Measurements from ENCODE around the gene BCKDHA. TPM values are rescaled to one million over a fixed set of nuclear protein-coding genes. Genes with fewer than 3 reads are reported as not detected.
"Not testable (repeated sequence)": the region's sequence is repeated elsewhere in the genome, so short reads cannot be mapped to it uniquely, and the experiment has no call there.

Gene BCKDHA
- total RNA-seq, 2 experiments from 2014 or later, result 18.7 to 20.1 TPM

DNA sequence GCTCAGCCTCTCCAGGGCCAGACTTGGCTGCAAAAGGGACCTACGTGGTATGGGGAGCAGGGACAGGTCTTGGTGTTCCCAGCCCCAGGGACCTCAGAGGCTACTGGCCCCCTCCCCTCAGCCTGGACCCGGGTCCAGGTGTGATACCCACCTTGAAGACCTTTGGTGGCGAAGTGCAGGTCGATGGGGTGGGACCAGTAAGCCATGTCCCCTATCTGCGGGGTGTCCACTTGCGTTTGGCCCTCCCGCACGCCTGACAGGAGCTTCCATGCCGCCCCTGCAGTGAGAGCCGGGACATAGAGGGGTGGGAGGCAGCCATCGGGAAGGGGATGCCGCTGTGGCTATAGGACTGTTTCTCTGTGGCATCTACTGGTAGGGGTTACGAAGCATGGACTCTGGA lies 39.9 kb upstream of the BCKDHA start:
- no peaks in the 10 kb centered on the region for H3K27me3 Mint-ChIP-seq
- H3K9me3 Mint-ChIP-seq (ENCODE audit: low read depth), result no peaks in the 10 kb centered on the region
- ATAC-seq, result no peak
- H3K36me3 Mint-ChIP-seq, result peaks cover 5% of the 10 kb centered on the region
- CTCF ChIA-PET, result interaction anchor here (0.6 to 4.3 kb wide), 8 partner anchors 8 to 505 kb away, joined by 3 to 17 read pairs (median 3); partner anchors contain the start of gene HNRNPUL1
- peak overlapping the region; percentile 89 for H3K27ac Mint-ChIP-seq
- no peak for DNase-seq
- no peak overlapping the region for H3K4me3 Mint-ChIP-seq
- H3K4me1 Mint-ChIP-seq, result peaks cover 45% of the 10 kb centered on the region

DNA sequence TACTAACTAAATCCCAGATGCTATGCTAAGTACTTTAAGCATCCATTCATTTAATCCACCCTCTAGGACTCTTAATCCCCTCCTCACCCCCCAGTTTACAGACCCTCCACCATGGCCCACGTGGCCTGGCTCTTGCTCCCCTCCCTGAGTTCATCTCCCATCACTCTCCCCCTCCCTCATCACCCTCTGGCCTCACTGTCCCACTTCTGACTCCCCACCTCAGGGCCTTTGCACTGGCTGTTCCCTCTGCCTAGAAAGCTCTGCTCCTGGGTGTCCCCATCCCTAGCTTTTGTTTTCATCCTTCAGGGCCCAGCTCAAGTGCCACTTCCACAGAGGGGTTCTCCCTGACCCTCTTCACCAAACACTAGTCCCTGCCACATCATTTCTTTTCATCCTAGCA lies 37.9 kb upstream of the BCKDHA start:
- Mint-ChIP-seq H3K4me3 (no peak overlapping the region), H3K9me3 (ENCODE audit: low read depth) (no peaks in the 10 kb centered on the region), H3K27me3 (no peaks in the 10 kb centered on the region), H3K27ac (no peak overlapping the region), H3K36me3 (peaks cover 4% of the 10 kb centered on the region), H3K4me1 (peaks cover 52% of the 10 kb centered on the region)
- CTCF ChIA-PET, result no interaction called here
- DNase-seq, result no peak
- ATAC-seq, result no peak

DNA sequence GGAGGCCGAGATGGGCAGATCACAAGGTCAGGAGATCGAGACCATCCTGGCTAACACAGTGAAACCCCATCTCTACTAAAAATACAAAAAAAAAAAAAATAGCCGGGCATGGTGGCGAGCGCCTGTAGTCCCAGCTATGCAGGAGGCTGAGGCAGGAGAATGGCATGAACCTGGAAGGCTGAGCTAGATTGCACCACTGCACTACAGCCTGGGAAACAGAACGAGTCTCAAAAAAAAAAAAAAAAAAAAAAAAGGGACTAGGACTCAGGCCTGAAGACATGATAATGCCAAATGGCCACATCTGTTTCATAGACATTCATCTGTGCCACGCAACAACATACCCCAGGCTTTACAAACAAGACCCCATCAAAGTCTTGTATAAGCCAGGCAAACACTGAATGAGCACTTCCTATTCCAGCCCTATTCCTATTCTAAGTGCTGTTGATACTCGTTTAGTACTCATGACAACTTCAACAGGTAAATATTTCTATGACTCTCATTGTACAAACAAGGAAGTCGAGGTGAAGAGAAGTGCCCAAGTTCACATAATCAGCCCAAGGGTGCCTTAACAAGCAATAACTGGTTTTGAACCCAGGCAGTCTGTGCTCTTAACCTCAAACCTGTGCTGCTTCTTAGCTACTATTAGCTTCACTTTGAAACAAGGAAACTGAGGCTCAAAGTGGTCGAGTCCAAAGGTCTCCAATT lies 35.3 kb upstream of the BCKDHA start:
- CTCF ChIA-PET, result interaction anchor here (3.1 to 4.7 kb wide), 2 partner anchors 10 to 13 kb away, joined by 11 to 51 read pairs; partner anchors contain the start of gene TGFB1
- H3K27me3 Mint-ChIP-seq, result no peaks in the 10 kb centered on the region
- H3K27ac Mint-ChIP-seq, result peak overlapping the region; percentile 95

DNA sequence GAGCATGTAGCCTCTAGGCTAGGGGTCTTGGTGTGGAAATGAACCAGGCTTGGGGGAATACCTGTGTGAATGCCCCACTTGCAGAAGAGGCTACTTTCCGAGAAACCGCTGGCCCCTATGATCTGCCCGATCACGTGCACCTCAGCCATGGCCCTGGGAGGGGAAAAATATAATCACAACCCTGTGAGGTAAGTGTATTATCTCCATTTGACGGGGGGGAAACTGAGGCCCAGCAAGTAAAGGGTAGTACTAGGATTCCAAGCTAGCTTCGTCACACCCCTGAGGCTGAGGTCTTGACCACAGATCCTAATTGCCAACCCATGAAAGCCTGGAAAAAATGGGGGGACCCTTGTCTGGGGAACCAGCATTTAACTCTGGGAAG lies 34.3 kb upstream of the BCKDHA start:
- H3K36me3 Mint-ChIP-seq, result peaks cover 2% of the 10 kb centered on the region
- DNase-seq (peak; percentile 41), ATAC-seq (no peak)
- peaks cover 30% of the 10 kb centered on the region for H3K4me1 Mint-ChIP-seq
- H3K9me3 Mint-ChIP-seq (ENCODE audit: low read depth), result no peaks in the 10 kb centered on the region
- peak overlapping the region; percentile 90 for H3K4me3 Mint-ChIP-seq
- no peaks in the 10 kb centered on the region for H3K27me3 Mint-ChIP-seq
- H3K27ac Mint-ChIP-seq, result peak overlapping the region; percentile 95
- CTCF ChIA-PET, result interaction anchor here (0.7 to 4.7 kb wide), 11 partner anchors 8 to 101 kb away, joined by 3 to 51 read pairs (median 11); partner anchors contain the start of genes DMAC2 and TGFB1

More for the DNA sequence above, 35.3 kb upstream of the BCKDHA start:
- Mint-ChIP-seq H3K36me3 (peaks cover 2% of the 10 kb centered on the region), H3K4me1 (peaks cover 38% of the 10 kb centered on the region), H3K9me3 (ENCODE audit: low read depth) (no peaks in the 10 kb centered on the region), H3K4me3 (no peak overlapping the region)
- DNase-seq (no peak), ATAC-seq (no peak)

DNA sequence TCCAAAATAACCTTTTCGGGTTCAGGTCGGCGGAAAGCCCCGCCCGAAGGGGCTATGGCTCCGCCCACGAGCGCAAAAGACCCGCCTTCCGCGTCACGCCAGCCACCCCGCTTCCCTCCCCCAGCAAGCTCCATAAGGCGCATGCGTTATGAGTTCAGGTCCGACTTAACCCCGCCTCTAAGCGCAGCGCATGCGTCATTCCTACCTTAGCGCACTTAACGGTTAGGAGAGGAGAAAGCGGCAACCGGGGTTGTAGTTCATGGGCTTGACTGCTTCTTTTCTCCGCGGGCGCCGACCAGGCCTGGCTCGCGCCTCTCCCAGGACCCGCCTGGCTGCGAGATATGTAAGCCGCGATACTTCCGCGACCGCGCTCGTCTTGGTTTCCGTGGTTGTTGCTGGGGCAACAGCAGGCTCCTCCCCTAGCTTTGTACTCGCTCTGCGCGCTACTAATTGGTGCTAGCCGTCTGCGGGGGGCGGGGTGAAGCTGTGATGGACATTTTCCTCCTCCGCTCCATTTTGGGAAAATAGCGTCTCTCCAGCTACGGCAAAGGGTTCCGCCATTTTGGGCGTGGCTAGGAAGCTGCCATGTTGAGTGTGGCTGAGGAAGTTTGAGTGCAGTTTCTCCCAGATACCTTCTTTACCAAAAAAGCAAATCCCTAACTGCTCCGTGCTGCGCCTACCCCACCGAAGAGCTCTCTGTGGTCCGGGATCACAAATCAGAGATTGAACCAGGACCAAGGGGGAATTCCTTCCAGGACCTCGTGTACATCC lies 33.7 kb upstream of the BCKDHA start, which contains the start of gene B9D2:
TSS of gene B9D2 (minus strand) at position 397 of the 771 bp plus-strand sequence. CDS start 630 bp downstream, outside the sequence.
- H3K27me3 Mint-ChIP-seq, result no peaks in the 10 kb centered on the region
- peaks cover 27% of the 10 kb centered on the region for H3K4me1 Mint-ChIP-seq
- H3K36me3 Mint-ChIP-seq, result peaks cover 2% of the 10 kb centered on the region
- CTCF ChIA-PET, result interaction anchor here (0.7 to 4.7 kb wide), 13 partner anchors 9 to 765 kb away, joined by 3 to 51 read pairs (median 4); partner anchors contain the start of genes DMAC2 and TGFB1
- H3K4me3 Mint-ChIP-seq, result peak within 1 kb of the TSS; percentile 90
- ATAC-seq (peak; percentile 95), DNase-seq (peak; percentile 99)
- no peaks in the 10 kb centered on the region for H3K9me3 Mint-ChIP-seq (ENCODE audit: low read depth)
- peak within 1 kb of the TSS; percentile 95 for H3K27ac Mint-ChIP-seq

DNA sequence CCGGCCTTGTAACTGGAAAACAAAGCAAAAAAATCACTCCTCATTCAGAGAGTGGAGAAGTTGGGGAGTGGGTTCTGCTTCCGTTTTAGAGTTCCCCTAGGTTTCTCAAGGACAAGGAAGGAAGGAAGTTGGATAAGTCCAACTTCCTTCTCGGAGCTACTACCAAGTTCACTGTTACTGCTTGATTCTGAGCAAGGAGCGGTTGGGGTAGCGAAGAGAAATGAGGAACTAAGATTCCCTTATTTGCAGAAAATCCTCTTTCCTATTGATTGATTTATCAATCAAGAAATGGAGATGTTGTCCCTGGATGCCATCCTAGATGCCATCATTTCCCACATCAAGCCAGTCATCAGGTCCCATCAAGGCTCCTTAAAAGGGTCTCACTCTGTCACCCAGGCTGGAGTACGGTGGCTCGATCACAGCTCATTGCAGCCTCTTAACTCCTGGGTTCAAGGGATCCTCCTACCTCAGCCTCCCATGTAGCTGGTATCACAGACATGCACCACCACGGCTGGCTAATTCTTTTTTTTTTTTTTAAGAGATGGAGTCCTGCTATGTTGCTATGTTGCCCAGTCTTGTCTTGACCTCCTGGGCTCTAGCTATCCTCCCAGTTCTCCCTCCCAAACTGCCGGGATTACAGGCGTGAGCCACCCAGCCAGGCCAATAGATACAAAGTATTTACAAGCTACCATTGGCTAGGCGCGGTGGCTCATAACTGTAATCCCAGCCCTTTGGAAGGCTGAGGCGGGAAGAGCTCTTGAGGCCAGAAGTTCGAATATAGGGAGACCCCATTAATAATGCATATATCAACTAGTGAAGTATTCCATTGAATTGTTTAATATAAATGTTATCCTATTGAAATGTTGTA lies 32.9 kb upstream of the BCKDHA start:
- DNase-seq, result no peak
- no peak for ATAC-seq

DNA sequence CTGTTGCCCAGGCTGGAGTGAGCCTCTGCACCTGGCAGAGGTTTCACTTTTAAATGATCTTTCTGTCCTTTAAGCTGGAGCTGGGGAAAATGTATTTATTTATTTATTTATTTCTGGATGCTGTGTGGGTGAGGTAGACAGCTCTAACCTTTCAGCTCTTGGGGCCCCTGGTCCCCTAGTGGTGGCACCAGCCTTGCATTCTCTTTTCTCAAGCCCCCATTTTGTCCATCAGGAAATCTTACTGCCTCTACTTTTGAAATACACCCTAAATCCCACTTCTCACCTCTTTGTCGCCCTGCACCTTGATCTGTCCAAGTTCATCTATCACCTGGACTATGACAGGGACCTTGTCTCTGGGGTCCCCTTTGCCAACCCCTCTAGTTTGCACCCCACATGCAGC lies 31.5 kb upstream of the BCKDHA start:
- H3K27ac Mint-ChIP-seq, result peak overlapping the region; percentile 19
- peaks cover 2% of the 10 kb centered on the region for H3K36me3 Mint-ChIP-seq
- H3K9me3 Mint-ChIP-seq (ENCODE audit: low read depth), result no peaks in the 10 kb centered on the region
- H3K27me3 Mint-ChIP-seq, result no peaks in the 10 kb centered on the region
- ATAC-seq (no peak), DNase-seq (peak; percentile 52)
- CTCF ChIA-PET, result interaction anchor here (0.7 to 4.7 kb wide), 6 partner anchors 9 to 65 kb away, joined by 3 to 51 read pairs (median 8); partner anchors contain the start of gene TGFB1
- H3K4me1 Mint-ChIP-seq, result peaks cover 27% of the 10 kb centered on the region
- H3K4me3 Mint-ChIP-seq, result no peak overlapping the region

More for the DNA sequence above, 32.9 kb upstream of the BCKDHA start:
- CTCF ChIA-PET, result interaction anchor here (1.0 to 4.7 kb wide), 14 partner anchors 8 to 766 kb away, joined by 3 to 51 read pairs (median 4); partner anchors contain the start of genes DMAC2 and TGFB1
- no peaks in the 10 kb centered on the region for H3K9me3 Mint-ChIP-seq (ENCODE audit: low read depth)
- H3K27ac Mint-ChIP-seq, result peak overlapping the region; percentile 95
- H3K4me1 Mint-ChIP-seq, result peaks cover 27% of the 10 kb centered on the region
- H3K27me3 Mint-ChIP-seq, result no peaks in the 10 kb centered on the region
- H3K36me3 Mint-ChIP-seq, result peaks cover 2% of the 10 kb centered on the region
- peak overlapping the region; percentile 90 for H3K4me3 Mint-ChIP-seq

DNA sequence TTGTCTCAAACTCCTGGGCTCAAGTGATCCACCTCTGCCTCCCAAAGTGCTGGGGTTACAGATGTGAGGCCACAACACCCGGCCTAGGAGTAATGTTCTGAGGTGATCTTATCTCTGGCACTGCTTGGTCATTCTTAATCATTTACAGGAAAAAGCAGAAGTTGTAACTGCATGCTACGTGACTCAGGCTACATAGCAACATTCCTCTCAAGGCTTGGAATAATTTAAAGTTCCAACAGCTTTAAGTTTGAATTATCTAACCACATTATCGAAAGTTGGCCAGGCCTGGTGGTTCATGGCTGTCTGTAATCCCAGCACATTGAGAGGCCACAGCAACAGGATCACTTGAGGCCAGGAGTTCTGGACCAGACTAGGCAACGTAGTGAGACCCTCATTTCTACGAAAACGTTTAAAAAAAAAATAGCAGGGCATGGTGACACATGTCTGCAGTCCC lies 29.7 kb upstream of the BCKDHA start:
- ATAC-seq, result no peak
- peaks cover 2% of the 10 kb centered on the region for H3K36me3 Mint-ChIP-seq
- CTCF ChIA-PET, result no interaction called here
- no peaks in the 10 kb centered on the region for H3K27me3 Mint-ChIP-seq
- DNase-seq, result no peak
- no peaks in the 10 kb centered on the region for H3K9me3 Mint-ChIP-seq (ENCODE audit: low read depth)
- no peak overlapping the region for H3K4me3 Mint-ChIP-seq
- H3K4me1 Mint-ChIP-seq, result peaks cover 22% of the 10 kb centered on the region
- H3K27ac Mint-ChIP-seq, result no peak overlapping the region

DNA sequence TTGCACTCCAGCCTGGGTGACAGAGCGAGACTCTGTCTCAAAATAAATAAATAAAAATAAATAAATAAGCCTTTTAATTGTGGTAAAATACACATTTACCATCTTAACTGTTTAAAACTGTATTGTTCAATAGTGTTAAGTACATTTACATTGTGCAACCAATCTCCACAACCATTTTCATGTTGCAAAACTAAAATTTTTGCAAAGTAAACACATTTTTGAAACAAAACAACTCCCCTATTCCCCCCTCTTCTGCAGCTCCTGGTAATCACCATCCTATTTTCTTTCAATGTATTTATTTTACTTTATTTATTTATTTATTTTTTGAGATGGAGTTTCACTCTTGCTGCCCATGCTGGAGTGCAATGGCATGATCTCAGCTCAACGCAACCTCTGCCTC lies 27.8 kb upstream of the BCKDHA start:
- CTCF ChIA-PET, result interaction anchor here (1.1 to 2.1 kb wide), 2 partner anchors 12 to 70 kb away, joined by 3 to 5 read pairs; partner anchors contain the start of gene DMAC2
- H3K27me3 Mint-ChIP-seq, result no peaks in the 10 kb centered on the region

DNA sequence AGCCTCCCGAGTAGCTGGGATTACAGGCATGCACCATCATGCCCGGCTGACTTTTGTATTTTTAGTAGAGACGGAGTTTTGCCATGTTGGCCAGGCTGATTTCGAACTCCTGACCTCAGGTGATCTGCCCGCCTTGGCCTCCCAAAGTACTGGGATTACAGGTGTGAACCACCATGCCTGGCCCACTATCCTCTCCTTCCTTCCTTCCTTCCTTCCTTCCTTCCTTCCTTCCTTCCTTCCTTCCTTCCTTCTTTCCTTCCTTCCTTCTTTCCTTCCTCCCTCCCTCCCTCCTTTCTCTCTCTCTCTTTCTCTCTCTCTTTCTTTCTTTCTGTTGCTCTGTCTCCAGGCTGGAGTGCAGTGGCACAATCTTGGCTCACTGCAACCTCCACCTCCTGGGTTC lies 26.5 kb upstream of the BCKDHA start:
- H3K9me3 Mint-ChIP-seq (ENCODE audit: low read depth); H3K4me3 Mint-ChIP-seq; ATAC-seq; H3K27ac Mint-ChIP-seq; CTCF ChIA-PET; H3K4me1 Mint-ChIP-seq; DNase-seq; H3K27me3 Mint-ChIP-seq; H3K36me3 Mint-ChIP-seq: not testable (repeated sequence)

More for the DNA sequence above, 27.8 kb upstream of the BCKDHA start:
- Mint-ChIP-seq H3K9me3 (ENCODE audit: low read depth) (no peaks in the 10 kb centered on the region), H3K4me1 (peaks cover 10% of the 10 kb centered on the region), H3K36me3 (no peaks in the 10 kb centered on the region), H3K27ac (no peak overlapping the region), H3K4me3 (no peak overlapping the region)
- DNase-seq (no peak), ATAC-seq (no peak)

DNA sequence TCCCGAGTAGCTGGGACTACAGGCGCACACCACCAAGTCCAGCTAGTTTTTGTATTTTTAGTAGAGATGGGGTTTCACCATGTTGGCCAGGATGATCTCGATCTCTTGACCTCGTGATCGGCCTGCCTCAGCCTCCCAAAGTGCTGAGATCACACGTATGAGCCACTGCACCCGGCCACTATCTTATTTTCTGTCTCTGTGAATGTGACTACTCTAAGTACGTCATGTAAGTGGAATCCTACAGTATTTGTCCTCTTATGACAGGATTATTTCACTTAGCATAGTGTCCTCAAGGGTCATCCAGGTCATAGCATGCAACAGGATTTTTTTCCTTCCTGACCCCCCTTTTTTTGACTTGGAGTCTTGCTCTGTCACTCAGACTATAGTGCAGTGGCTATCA lies 26.1 kb upstream of the BCKDHA start:
- Mint-ChIP-seq H3K36me3 (peaks cover 3% of the 10 kb centered on the region), H3K27ac (no peak overlapping the region), H3K27me3 (no peaks in the 10 kb centered on the region), H3K9me3 (ENCODE audit: low read depth) (no peaks in the 10 kb centered on the region), H3K4me3 (no peak overlapping the region), H3K4me1 (peaks cover 9% of the 10 kb centered on the region)
- DNase-seq, result no peak
- CTCF ChIA-PET, result interaction anchor here (0.6 kb wide), 1 partner anchor 490 kb away, joined by 4 read pairs; no protein-coding TSS in a partner anchor
- ATAC-seq, result no peak

DNA sequence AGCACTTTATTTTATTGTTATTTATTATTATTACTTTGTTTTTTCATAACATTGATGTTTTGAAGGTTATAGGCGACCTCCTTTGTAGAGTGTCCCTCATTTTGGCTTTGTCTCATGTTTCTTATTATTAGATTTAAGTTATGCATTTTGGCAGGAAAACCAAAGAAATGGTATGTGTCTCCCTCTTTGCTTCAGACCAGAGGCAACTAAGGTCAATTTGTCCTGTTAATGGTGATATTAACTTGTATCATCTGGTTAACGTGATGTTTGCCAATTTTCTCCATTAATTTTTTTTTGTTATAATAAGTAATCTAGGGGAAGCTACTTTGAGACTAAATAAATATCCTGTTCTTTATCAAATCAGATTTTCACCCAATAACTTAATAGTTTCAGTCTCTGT lies 25.1 kb upstream of the BCKDHA start:
- Mint-ChIP-seq H3K4me3 (no peak overlapping the region), H3K27ac (no peak overlapping the region), H3K27me3 (no peaks in the 10 kb centered on the region), H3K36me3 (peaks cover 3% of the 10 kb centered on the region), H3K4me1 (peaks cover 14% of the 10 kb centered on the region), H3K9me3 (ENCODE audit: low read depth) (no peaks in the 10 kb centered on the region)
- ATAC-seq (no peak), DNase-seq (no peak)
- CTCF ChIA-PET, result interaction anchor here (0.9 kb wide), 2 partner anchors 9 to 225 kb away, joined by 3 read pairs; partner anchors contain the start of gene B9D2

Measured in activated CD8-positive, alpha-beta memory T cell treated with anti-CD3 and anti-CD28 coated beads, Interleukin-2, amount 10 ng/mL, durations not matched to agents 7 days and 5 days (primary cell).